ENCODE measurements around the gene BCDIN3D. TPM values are rescaled to one million over a fixed set of nuclear protein-coding genes. Genes with fewer than 3 reads are reported as not detected.

Gene BCDIN3D
- polyA plus RNA-seq, 1 donor (not counting 4 experiments of a cell fraction or from before 2014, with no cell fraction given) = 3.7 TPM

GRCh38 chr12:49792976-49793580 lies 49.8 kb downstream of the BCDIN3D start:
- H4K20me1 ChIP-seq (ENCODE audit: control insufficient read depth, extremely low read depth, insufficient read depth, low read length) = no peaks in the 10 kb centered on the region
- H3K4me1 ChIP-seq (ENCODE audit: control insufficient read depth, extremely low read depth, insufficient read depth, low read length) = no peaks in the 10 kb centered on the region
- no peak for TF ChIP-seq EZH2 (IDR thresholded peaks at IDR 0.05; ENCODE audit: low read length)
- H3K4me2 ChIP-seq (ENCODE audit: control insufficient read depth, extremely low read depth, insufficient read depth, low read depth, low read length) = no peak overlapping the region
- H3K4me3 ChIP-seq (ENCODE audit: control insufficient read depth in 2 of 3, extremely low read depth in 1 of 3, insufficient read depth in 2 of 3, low read depth in 1 of 3, low read length in 3 of 3) = no peak overlapping the region
- no peak overlapping the region for H3K27ac ChIP-seq (ENCODE audit: control insufficient read depth, insufficient read depth, low read length)
- no peaks in the 10 kb centered on the region for H3K9me1 ChIP-seq (ENCODE audit: control insufficient read depth, extremely low read depth, insufficient read depth, low read length)
- no peak overlapping the region for H2AFZ ChIP-seq (ENCODE audit: control insufficient read depth, low read length)
- dilution Hi-C loops (cut with MboI; ENCODE audit: extremely low pct_ligation_motif_present, low sequenced_read_pairs) = no loop called here
- DNase-seq (ENCODE audit: low read depth, low spot score) = no peak
- H3K9ac ChIP-seq (ENCODE audit: control insufficient read depth, extremely low read depth, insufficient read depth, low read length) = no peak overlapping the region
- FAIRE-seq = no peak
- H3K27me3 ChIP-seq (ENCODE audit: control insufficient read depth, extremely low read depth, insufficient read depth, low read length) = no peaks in the 10 kb centered on the region
- H3K9me3 ChIP-seq (ENCODE audit: control insufficient read depth, low read depth, low read length) = no peaks in the 10 kb centered on the region
- H3K79me2 ChIP-seq (ENCODE audit: control insufficient read depth, insufficient read depth, low read length) = no peaks in the 10 kb centered on the region
- peaks cover 10 to 34% of the 10 kb centered on the region in 2 experiments for H3K36me3 ChIP-seq (ENCODE audit: control insufficient read depth in 2 of 2, extremely low read depth in 1 of 2, insufficient read depth in 2 of 2, low read length in 2 of 2)

DNA sequence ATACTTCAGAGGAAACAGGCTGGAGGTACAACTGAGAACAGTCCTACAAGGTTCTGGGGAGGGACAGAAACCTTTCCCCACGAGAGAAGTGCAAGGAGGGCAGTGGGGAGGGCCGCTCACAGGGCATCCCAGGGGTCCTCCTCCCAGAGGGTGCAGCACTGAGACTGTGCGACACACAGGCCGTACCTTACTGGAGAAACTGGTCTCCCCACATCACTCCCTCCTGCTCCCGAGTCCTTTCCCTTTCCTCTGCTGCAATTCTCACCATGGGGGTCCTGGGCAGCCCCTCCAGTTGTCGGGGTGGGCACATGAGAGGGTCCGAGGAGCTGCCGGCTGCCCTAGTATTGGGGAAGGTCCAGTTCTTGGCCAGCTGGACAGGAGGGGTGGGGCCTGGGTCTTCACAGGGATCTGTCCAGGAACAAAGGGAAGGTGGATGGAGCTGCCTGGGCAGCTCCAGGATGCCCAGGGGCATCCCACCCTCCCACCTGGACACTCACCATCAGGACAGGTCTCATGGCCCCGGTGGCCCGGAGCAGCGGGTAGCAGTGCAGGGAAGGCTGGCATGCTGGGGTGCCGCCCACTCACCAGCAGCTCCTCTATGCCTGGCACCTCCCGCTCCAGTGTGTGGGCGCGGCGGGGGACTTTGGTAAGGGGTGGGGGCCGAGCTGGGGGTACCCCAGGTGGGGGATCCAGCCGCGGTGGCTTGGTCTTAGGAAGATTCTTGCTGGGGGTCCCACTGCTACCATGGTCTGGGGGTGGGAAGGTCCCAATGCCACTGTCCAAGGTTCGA lies 50.5 kb downstream of the BCDIN3D start:
- DNase-seq (ENCODE audit: low read depth, low spot score) (no peak), FAIRE-seq (no peak)
- no peaks in the 10 kb centered on the region for H3K9me1 ChIP-seq (ENCODE audit: control insufficient read depth, extremely low read depth, insufficient read depth, low read length)
- H3K36me3 ChIP-seq (ENCODE audit: control insufficient read depth in 2 of 2, extremely low read depth in 1 of 2, insufficient read depth in 2 of 2, low read length in 2 of 2) = peaks cover 5 to 28% of the 10 kb centered on the region in 2 experiments
- no peaks in the 10 kb centered on the region for H3K79me2 ChIP-seq (ENCODE audit: control insufficient read depth, insufficient read depth, low read length)
- H3K4me1 ChIP-seq (ENCODE audit: control insufficient read depth, extremely low read depth, insufficient read depth, low read length) = no peaks in the 10 kb centered on the region
- dilution Hi-C loops (cut with MboI; ENCODE audit: extremely low pct_ligation_motif_present, low sequenced_read_pairs) = no loop called here
- H3K9ac ChIP-seq (ENCODE audit: control insufficient read depth, extremely low read depth, insufficient read depth, low read length) = no peak overlapping the region
- H3K9me3 ChIP-seq (ENCODE audit: control insufficient read depth, low read depth, low read length) = no peaks in the 10 kb centered on the region
- no peak overlapping the region for H3K4me3 ChIP-seq (ENCODE audit: control insufficient read depth in 2 of 3, extremely low read depth in 1 of 3, insufficient read depth in 2 of 3, low read depth in 1 of 3, low read length in 3 of 3)
- no peak overlapping the region for H2AFZ ChIP-seq (ENCODE audit: control insufficient read depth, low read length)
- H3K27me3 ChIP-seq (ENCODE audit: control insufficient read depth, extremely low read depth, insufficient read depth, low read length) = no peaks in the 10 kb centered on the region
- no peaks in the 10 kb centered on the region for H4K20me1 ChIP-seq (ENCODE audit: control insufficient read depth, extremely low read depth, insufficient read depth, low read length)
- H3K27ac ChIP-seq (ENCODE audit: control insufficient read depth, insufficient read depth, low read length) = no peak overlapping the region
- TF ChIP-seq CTCF (optimal IDR thresholded peaks at IDR 0.05 in 1 of 3, IDR thresholded peaks at IDR 0.05 in 1 of 3, conservative IDR thresholded peaks at IDR 0.05 in 1 of 3; ENCODE audit: extremely low read depth in 1 of 3, insufficient read depth in 2 of 3, low read length in 3 of 3) (no peak), EZH2 (IDR thresholded peaks at IDR 0.05; ENCODE audit: low read length) (no peak)
- no peak overlapping the region for H3K4me2 ChIP-seq (ENCODE audit: control insufficient read depth, extremely low read depth, insufficient read depth, low read depth, low read length)

All from keratinocyte (primary cell).